ENCODE measurements around the gene KIR3DL1. TPM values are rescaled to one million over a fixed set of nuclear protein-coding genes. Genes with fewer than 3 reads are reported as not detected.

The KIR3DL1 gene
- total RNA-seq: not detected in 2 replicates

DNA sequence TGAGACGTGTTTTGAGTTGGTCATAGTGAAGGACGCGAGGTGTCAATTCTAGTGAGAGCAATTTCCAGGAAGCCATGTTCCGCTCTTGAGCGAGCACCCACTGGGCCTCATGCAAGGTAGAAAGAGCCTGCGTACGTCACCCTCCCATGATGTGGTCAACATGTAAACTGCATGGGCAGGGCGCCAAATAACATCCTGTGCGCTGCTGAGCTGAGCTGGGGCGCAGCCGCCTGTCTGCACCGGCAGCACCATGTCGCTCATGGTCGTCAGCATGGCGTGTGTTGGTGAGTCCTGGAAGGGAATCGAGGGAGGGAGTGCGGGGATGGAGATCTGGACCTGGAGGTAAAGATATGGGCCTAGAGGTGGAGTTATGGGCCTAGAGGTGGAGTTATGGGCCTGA, at the start of gene KIR3DL1:
Gene KIR3DL1 (plus strand): TSS at position 218 of the 400 bp plus-strand sequence.

GRCh38 chr19:54769646-54770045, 46.6 kb upstream of the KIR3DL1 start, which contains the start of gene KIR2DL1:
KIR2DL1 (plus strand) TSS chr19:54769793; CDS start chr19:54769851, 58 bp downstream.

DNA sequence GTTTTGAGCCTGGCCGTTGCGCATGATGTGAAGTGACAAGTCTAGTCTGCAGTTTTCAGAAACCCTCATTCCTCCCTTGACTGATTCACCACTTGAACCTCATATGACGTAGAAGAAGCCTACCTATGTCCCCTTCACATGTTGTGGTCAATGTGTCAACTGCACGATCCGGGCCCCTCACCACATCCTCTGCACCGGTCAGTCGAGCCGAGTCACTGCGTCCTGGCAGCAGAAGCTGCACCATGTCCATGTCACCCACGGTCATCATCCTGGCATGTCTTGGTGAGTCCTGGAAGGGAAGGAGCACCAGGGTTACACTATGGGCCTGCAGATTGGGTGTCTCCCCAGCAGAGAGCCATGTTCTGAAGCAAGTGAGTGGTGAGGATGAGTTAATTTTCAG, 12.9 kb upstream of the KIR3DL1 start, which contains the start of gene KIR2DL4:
Gene KIR2DL4 (plus strand): TSS at position 201 of the 400 bp plus-strand sequence. CDS start 42 bp downstream, at position 243.

GRCh38 chr19:54832496-54832895, 16.2 kb downstream of the KIR3DL1 start, which contains the start of gene KIR2DS4:
KIR2DS4 (plus strand) TSS chr19:54832676.

DNA sequence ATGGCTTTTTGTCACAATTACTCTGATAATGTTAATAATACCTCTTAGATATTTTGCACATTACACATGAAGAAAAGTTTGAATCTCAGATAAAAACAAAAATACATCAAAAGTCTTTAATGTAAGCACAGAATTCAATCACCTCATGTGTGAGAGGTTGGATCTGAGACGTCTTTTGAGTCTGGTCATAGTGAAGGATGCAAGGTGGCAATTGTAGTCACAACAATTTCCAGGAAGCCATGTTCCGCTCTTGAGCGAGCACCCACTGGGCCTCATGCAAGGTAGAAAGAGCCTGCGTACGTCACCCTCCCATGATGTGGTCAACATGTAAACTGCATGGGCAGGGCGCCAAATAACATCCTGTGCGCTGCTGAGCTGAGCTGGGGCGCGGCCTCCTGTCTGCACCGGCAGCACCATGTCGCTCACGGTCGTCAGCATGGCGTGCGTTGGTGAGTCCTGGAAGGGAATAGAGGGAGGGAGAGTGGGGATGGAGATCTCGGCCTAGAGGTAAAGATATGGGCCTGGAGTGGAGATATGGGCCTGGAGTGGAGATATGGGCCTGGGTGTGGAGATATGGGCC, 33.9 kb downstream of the KIR3DL1 start, which contains the start of gene KIR3DL2:
Gene KIR3DL2 (plus strand): TSS at position 383 of the 580 bp plus-strand sequence. CDS start 33 bp downstream, at position 416.

DNA sequence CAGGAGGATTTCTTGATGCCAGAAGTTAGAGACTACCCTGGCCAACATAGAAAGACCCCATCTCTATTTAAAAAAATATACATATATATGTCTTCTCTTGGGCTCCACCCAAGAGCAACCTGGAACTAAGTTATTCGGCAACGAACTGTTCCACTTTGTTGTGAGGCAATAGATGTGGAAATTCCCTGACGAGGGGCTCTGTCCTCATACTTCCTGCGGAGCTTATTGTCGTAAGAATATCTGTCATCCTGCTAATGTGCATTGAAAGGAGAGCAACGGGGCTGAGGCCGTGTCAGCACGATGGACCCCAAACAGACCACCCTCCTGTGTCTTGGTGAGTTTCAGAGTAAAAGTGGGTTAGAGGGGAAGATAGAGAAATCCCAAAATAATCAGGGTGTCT, 57.7 kb downstream of the KIR3DL1 start, which contains the start of gene FCAR:
Gene FCAR (plus strand): TSS at position 246 of the 400 bp plus-strand sequence. CDS start 55 bp downstream, at position 301.

Other genes with a start within 250 kb of the KIR3DL1 start
- gene LILRA2, start 242.7 kb upstream of the KIR3DL1 start, total RNA-seq: not detected in 2 replicates
- gene LILRA1, start 222.8 kb upstream of the KIR3DL1 start, total RNA-seq: not detected in 2 replicates
- not detected in 2 replicates for gene LILRB1, start 186.0 kb upstream of the KIR3DL1 start, total RNA-seq
- not detected in 2 replicates for gene LILRB4, start 153.5 kb upstream of the KIR3DL1 start, total RNA-seq
- gene KIR3DL3, start 92.0 kb upstream of the KIR3DL1 start, total RNA-seq: not detected in 2 replicates
- not detected in 2 replicates for gene KIR2DL3, start 78.0 kb upstream of the KIR3DL1 start, total RNA-seq
- not detected in 2 replicates for gene KIR2DL1, start 46.7 kb upstream of the KIR3DL1 start, total RNA-seq
- gene KIR2DL4, start 12.9 kb upstream of the KIR3DL1 start, total RNA-seq: not detected in 2 replicates
- gene KIR2DS4, start 16.2 kb downstream of the KIR3DL1 start, total RNA-seq: not detected in 2 replicates
- not detected in 2 replicates for gene KIR3DL2, start 34.0 kb downstream of the KIR3DL1 start, total RNA-seq
- not detected in 2 replicates for gene FCAR, start 57.8 kb downstream of the KIR3DL1 start, total RNA-seq
- not detected in 2 replicates for gene NCR1, start 89.7 kb downstream of the KIR3DL1 start, total RNA-seq
- gene NLRP7, start 131.1 kb downstream of the KIR3DL1 start, total RNA-seq: not detected in 2 replicates
- not detected in 2 replicates for gene NLRP2, start 149.9 kb downstream of the KIR3DL1 start, total RNA-seq
- not detected in 2 replicates for gene GP6, start 221.8 kb downstream of the KIR3DL1 start, total RNA-seq
- gene RDH13, start 246.7 kb downstream of the KIR3DL1 start, total RNA-seq: 11.0 and 13.8 TPM in 2 replicates

Data from myometrial cell (primary cell).